Gastroesophageal sphincter (tissue), 3 donors: ENCODE results near the gene KRTAP10-8.
"Not testable (repeated sequence)": the region's sequence is repeated elsewhere in the genome, so short reads cannot be mapped to it uniquely, and the experiment has no call there.

Experiments used
- POLR2A ChIP-seq, 2 donors: fragments of 450-650 bp; IDR thresholded peaks; one replicate each; pipeline ENCODE4 v1.6.1; 2017; ENCODE audit warnings: antibody characterized with exemption in 2 of 2, mild to moderate bottlenecking in 2 of 2, moderate library complexity in 1 of 2
- POLR2AphosphoS5 ChIP-seq: sonication (generic); formaldehyde crosslinking; IDR thresholded peaks from one replicate; pipeline ENCODE4 v1.6.1; 2017; ENCODE audit warnings: antibody characterized with exemption
- TF ChIP-seq, protein P1 (sequence below), 4 experiments: fragments of 200-600 bp in 2 of 4; fragments of 450-650 bp in 2 of 4; sonication (generic) in 1 of 4; IDR thresholded peaks; one replicate each; pipeline ENCODE4 v1.5.1; 2017 to 2019; ENCODE audit warnings: antibody characterized with exemption in 4 of 4, mild to moderate bottlenecking in 2 of 4, moderate library complexity in 2 of 4

DNA sequence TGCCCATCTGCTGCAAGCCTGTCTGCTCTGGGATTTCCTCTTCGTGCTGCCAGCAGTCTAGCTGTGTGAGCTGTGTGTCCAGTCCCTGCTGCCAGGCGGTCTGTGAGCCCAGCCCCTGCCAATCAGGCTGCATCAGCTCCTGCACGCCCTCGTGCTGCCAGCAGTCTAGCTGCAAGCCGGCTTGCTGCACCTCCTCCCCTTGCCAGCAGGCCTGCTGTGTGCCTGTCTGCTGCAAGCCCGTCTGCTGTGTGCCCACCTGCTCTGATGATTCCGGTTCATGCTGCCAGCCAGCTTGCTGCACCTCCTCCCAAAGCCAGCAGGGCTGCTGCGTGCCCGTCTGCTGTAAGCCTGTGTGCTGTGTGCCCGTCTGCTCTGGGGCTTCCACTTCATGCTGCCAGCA is 10.8 kb upstream of the KRTAP10-8 start:
- not testable (repeated sequence) for TF ChIP-seq POLR2A (IDR thresholded peaks at IDR 0.05); POLR2AphosphoS5
- TF ChIP-seq, protein P1, sequence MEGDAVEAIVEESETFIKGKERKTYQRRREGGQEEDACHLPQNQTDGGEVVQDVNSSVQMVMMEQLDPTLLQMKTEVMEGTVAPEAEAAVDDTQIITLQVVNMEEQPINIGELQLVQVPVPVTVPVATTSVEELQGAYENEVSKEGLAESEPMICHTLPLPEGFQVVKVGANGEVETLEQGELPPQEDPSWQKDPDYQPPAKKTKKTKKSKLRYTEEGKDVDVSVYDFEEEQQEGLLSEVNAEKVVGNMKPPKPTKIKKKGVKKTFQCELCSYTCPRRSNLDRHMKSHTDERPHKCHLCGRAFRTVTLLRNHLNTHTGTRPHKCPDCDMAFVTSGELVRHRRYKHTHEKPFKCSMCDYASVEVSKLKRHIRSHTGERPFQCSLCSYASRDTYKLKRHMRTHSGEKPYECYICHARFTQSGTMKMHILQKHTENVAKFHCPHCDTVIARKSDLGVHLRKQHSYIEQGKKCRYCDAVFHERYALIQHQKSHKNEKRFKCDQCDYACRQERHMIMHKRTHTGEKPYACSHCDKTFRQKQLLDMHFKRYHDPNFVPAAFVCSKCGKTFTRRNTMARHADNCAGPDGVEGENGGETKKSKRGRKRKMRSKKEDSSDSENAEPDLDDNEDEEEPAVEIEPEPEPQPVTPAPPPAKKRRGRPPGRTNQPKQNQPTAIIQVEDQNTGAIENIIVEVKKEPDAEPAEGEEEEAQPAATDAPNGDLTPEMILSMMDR (IDR thresholded peaks at IDR 0.05), result not testable (repeated sequence)
